ENCODE data around the gene SLC35F1. TPM values are rescaled to one million over a fixed set of nuclear protein-coding genes. Genes with fewer than 3 reads are reported as not detected.

SLC35F1 gene
- total and polyA plus RNA-seq, 2 donors (not counting 1 experiment from before 2014, with no cell fraction given), result not detected

DNA sequence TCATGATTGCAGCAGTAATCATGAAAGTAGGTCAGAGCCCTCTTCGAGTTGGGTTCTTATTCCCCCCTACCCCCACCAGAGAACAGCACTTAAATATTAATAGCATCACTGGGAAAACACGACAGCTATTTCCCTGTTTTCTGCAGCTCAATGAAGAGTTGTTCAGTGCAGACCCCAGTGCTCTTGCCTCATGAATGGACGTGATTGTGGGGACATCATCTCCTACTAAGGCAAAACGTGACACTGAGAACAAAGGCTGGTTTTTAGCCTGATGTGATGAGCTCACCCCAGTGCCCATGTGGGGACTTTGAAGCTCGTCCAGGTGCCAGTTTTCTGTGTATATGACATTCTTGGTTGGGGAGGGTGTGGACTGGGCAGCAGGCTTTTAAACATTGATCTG, 105.9 kb downstream of the SLC35F1 start:
- Mint-ChIP-seq H3K4me1 (no peaks in the 10 kb centered on the region), H3K27me3 (no peaks in the 10 kb centered on the region), H3K4me3 (no peak overlapping the region), H3K27ac (no peak overlapping the region), H3K9me3 (ENCODE audit: insufficient read depth) (no peaks in the 10 kb centered on the region)
- Histone ChIP-seq H3K27me3 (replicated peaks in 1 of 4; ENCODE audit: control extremely low read depth in 1 of 4, control insufficient read depth in 3 of 4, insufficient read depth in 4 of 4, low read length in 3 of 4) (no peaks in the 10 kb centered on the region), H3K79me2 (ENCODE audit: control insufficient read depth, insufficient read depth, low read length) (no peaks in the 10 kb centered on the region), H3K27ac (ENCODE audit: low read length in 2 of 2) (no peak overlapping the region), H3K4me1 (ENCODE audit: control insufficient read depth in 2 of 2, insufficient read depth in 2 of 2, low read length in 2 of 2) (no peaks in the 10 kb centered on the region), H3K4me2 (replicated peaks; ENCODE audit: low read depth, low read length, poor library complexity, severe bottlenecking) (no peak overlapping the region), H3K4me3 (ENCODE audit: control extremely low read depth in 1 of 5, extremely low read depth in 1 of 5, insufficient read depth in 1 of 5, low read depth in 2 of 5, low read length in 4 of 5) (no peak overlapping the region), H4K20me1 (ENCODE audit: control insufficient read depth, insufficient read depth, low read length, poor library complexity, severe bottlenecking) (no peaks in the 10 kb centered on the region), H3K9me3 (ENCODE audit: control extremely low read depth in 1 of 3, control insufficient read depth in 2 of 3, insufficient read depth in 1 of 3, low read length in 2 of 3) (peaks cover 0 to 4% (median 0%) of the 10 kb centered on the region in 3 donors), H3K9ac (ENCODE audit: low read length) (no peak overlapping the region), H3K36me3 (replicated peaks in 1 of 2; ENCODE audit: control extremely low read depth in 1 of 2, control insufficient read depth in 1 of 2, extremely low read depth in 1 of 2, insufficient read depth in 2 of 2, low read length in 1 of 2) (no peaks in the 10 kb centered on the region), H2AFZ (ENCODE audit: insufficient read depth, low read depth, low read length, poor library complexity, severe bottlenecking) (no peak overlapping the region)
- WGBS (ENCODE audit: insufficient coverage), result 73% methylated on average over 5 of the region's 5 CpGs
- no peak for ATAC-seq (ENCODE audit: low read depth)
- CTCF ChIA-PET, result no interaction called here
- POLR2A ChIA-PET, result no interaction called here
- no peak for DNase-seq
- intact Hi-C loops (cut with micrococcal nuclease), result no loop called here
- no peak for TF ChIP-seq CTCF (IDR thresholded peaks at IDR 0.05)
- TF ChIP-seq EZH2 (IDR thresholded peaks at IDR 0.05; ENCODE audit: borderline replicate concordance, insufficient read depth, low read depth, low read length, poor library complexity, severe bottlenecking), result no peak

GRCh38 chr6:118016532-118016931, 109.5 kb downstream of the SLC35F1 start:
- ChIA-PET CTCF (no interaction called here), POLR2A (no interaction called here)
- H3K27ac Mint-ChIP-seq, result no peak overlapping the region
- Histone ChIP-seq H3K36me3 (replicated peaks in 1 of 2; ENCODE audit: control extremely low read depth in 1 of 2, control insufficient read depth in 1 of 2, extremely low read depth in 1 of 2, insufficient read depth in 2 of 2, low read length in 1 of 2) (no peaks in the 10 kb centered on the region), H3K4me2 (replicated peaks; ENCODE audit: low read depth, low read length, poor library complexity, severe bottlenecking) (no peak overlapping the region), H3K27ac (ENCODE audit: low read length in 2 of 2) (no peak overlapping the region), H3K79me2 (ENCODE audit: control insufficient read depth, insufficient read depth, low read length) (no peaks in the 10 kb centered on the region), H3K9me3 (ENCODE audit: control extremely low read depth in 1 of 3, control insufficient read depth in 2 of 3, insufficient read depth in 1 of 3, low read length in 2 of 3) (peaks cover 0 to 1% (median 0%) of the 10 kb centered on the region in 3 donors), H3K4me3 (ENCODE audit: control extremely low read depth in 1 of 5, extremely low read depth in 1 of 5, insufficient read depth in 1 of 5, low read depth in 2 of 5, low read length in 4 of 5) (no peak overlapping the region), H3K27me3 (replicated peaks in 1 of 4; ENCODE audit: control extremely low read depth in 1 of 4, control insufficient read depth in 3 of 4, insufficient read depth in 4 of 4, low read length in 3 of 4) (no peaks in the 10 kb centered on the region), H3K4me1 (ENCODE audit: control insufficient read depth in 2 of 2, insufficient read depth in 2 of 2, low read length in 2 of 2) (no peaks in the 10 kb centered on the region), H4K20me1 (ENCODE audit: control insufficient read depth, insufficient read depth, low read length, poor library complexity, severe bottlenecking) (no peaks in the 10 kb centered on the region), H2AFZ (ENCODE audit: insufficient read depth, low read depth, low read length, poor library complexity, severe bottlenecking) (no peak overlapping the region), H3K9ac (ENCODE audit: low read length) (no peak overlapping the region)
- intact Hi-C loops (cut with micrococcal nuclease), result no loop called here
- no peak overlapping the region for H3K4me3 Mint-ChIP-seq
- WGBS (ENCODE audit: insufficient coverage), result 100% methylated on average over 1 of the region's 2 CpGs
- TF ChIP-seq EZH2 (IDR thresholded peaks at IDR 0.05; ENCODE audit: borderline replicate concordance, insufficient read depth, low read depth, low read length, poor library complexity, severe bottlenecking) (no peak), CTCF (IDR thresholded peaks at IDR 0.05) (no peak)
- H3K4me1 Mint-ChIP-seq, result no peaks in the 10 kb centered on the region
- H3K9me3 Mint-ChIP-seq (ENCODE audit: insufficient read depth), result no peaks in the 10 kb centered on the region
- DNase-seq (no peak), ATAC-seq (ENCODE audit: low read depth) (no peak)
- no peaks in the 10 kb centered on the region for H3K27me3 Mint-ChIP-seq
